Measurements from ENCODE around the gene BCAT1. TPM values are rescaled to one million over a fixed set of nuclear protein-coding genes. Genes with fewer than 3 reads are reported as not detected.

BCAT1 gene
- total and polyA plus RNA-seq, 2 of the 8 experiments (the other 6 are each of a cell fraction or from before 2014, with no cell fraction given): 19.7 to 263 TPM

GRCh38 chr12:24950231-24950834 lies 1.4 kb upstream of the BCAT1 start:
- Histone ChIP-seq H3K14ac (ENCODE audit: insufficient read length) (no peak overlapping the region), H3K27ac (ENCODE audit: low read depth, low read length) (no peak overlapping the region), H2BK15ac (ENCODE audit: low read length) (no peak overlapping the region), H3K4me3 (ENCODE audit: extremely low read depth in 1 of 4, insufficient read depth in 2 of 4, low read depth in 3 of 4, low read length in 4 of 4) (no peak overlapping the region), H2AK5ac (ENCODE audit: low read depth, low read length) (no peak overlapping the region), H3K4ac (replicated peaks; ENCODE audit: insufficient read length, low read depth, low read length) (no peak overlapping the region), H4K5ac (ENCODE audit: insufficient read length, low read depth, low read length) (no peak overlapping the region), H3K79me1 (ENCODE audit: low read depth, low read length) (no peaks in the 10 kb centered on the region), H3K4me2 (ENCODE audit: insufficient read depth in 1 of 2, low read depth in 2 of 2, low read length in 2 of 2) (peak overlapping the region in 1 of 2 experiments; percentile 84; a peak in 1 of 4 replicates), H3K79me2 (ENCODE audit: control insufficient read depth in 1 of 2, insufficient read depth in 2 of 2, low read length in 2 of 2) (peaks cover 0 to 41% of the 10 kb centered on the region in 2 experiments; a peak in 3 of 4 replicates), H3K56ac (replicated peaks; ENCODE audit: insufficient read length, low read depth, low read length) (no peak overlapping the region), H2AFZ (ENCODE audit: low read length) (no peak overlapping the region), H2BK5ac (ENCODE audit: low read depth, low read length) (no peak overlapping the region), H4K91ac (replicated peaks; ENCODE audit: insufficient read length, low read length) (no peak overlapping the region), H2BK120ac (replicated peaks; ENCODE audit: low read depth, low read length) (peak overlapping the region; percentile 1), H3K36me3 (ENCODE audit: control insufficient read depth in 2 of 4, insufficient read depth in 4 of 4, low read length in 3 of 4) (peaks cover 0 to 3% (median 0%) of the 10 kb centered on the region in 4 experiments; a peak in 1 of 8 replicates), H3K4me1 (replicated peaks in 1 of 4; ENCODE audit: control insufficient read depth in 3 of 4, insufficient read depth in 4 of 4, low read length in 3 of 4) (peaks cover 6 to 21% (median 20%) of the 10 kb centered on the region in 4 experiments; a peak in 6 of 7 replicates), H2BK12ac (ENCODE audit: low read depth, low read length) (no peak overlapping the region), H3K9ac (replicated peaks in 1 of 4; ENCODE audit: extremely low read depth in 1 of 4, low read depth in 3 of 4, low read length in 3 of 4) (no peak overlapping the region), H3K18ac (ENCODE audit: extremely low read depth, low read length) (no peak overlapping the region), H3K27me3 (replicated peaks in 1 of 4; ENCODE audit: control insufficient read depth in 3 of 4, extremely low read depth in 1 of 4, insufficient read depth in 3 of 4, low read length in 3 of 4) (no peaks in the 10 kb centered on the region), H3K9me3 (ENCODE audit: insufficient read depth in 2 of 2, low read depth in 1 of 2, low read length in 1 of 2) (no peaks in the 10 kb centered on the region), H3K23ac (ENCODE audit: insufficient read length) (no peak overlapping the region), H2BK20ac (ENCODE audit: low read length) (no peak overlapping the region; the same call in 1 of the 2 replicates), H4K20me1 (replicated peaks in 1 of 2; ENCODE audit: control insufficient read depth in 1 of 2, insufficient read depth in 2 of 2, low read length in 2 of 2) (no peaks in the 10 kb centered on the region), H3K23me2 (ENCODE audit: low read depth, low read length) (peaks cover 10% of the 10 kb centered on the region), H4K8ac (ENCODE audit: extremely low read depth, insufficient read depth, low read length) (no peak overlapping the region)
- FAIRE-seq (no peak), DNase-seq (ENCODE audit: low read depth in 1 of 2, low spot score in 2 of 2) (no peak)
- 74% methylated on average over 3 of the region's 3 CpGs; no CpG with 5 or more reads in 1 of the 2 experiments for WGBS, 2 experiments (ENCODE audit: extremely low coverage in 1 of 2, insufficient coverage in 1 of 2, insufficient read length in 1 of 2, insufficient replicate concordance in 2 of 2, low coverage in 1 of 2, low lambda C conversion rate in 2 of 2, missing lambda C conversion rate in 1 of 2)
- ChIA-PET POLR2A (ENCODE audit: partially characterized antibody) (interaction anchor here (0.5 to 22.8 kb wide), 8 partner anchors 8 to 151 kb away, joined by 3 to 468 read pairs (median 4); no protein-coding TSS in a partner anchor), CTCF (ENCODE audit: partially characterized antibody) (no interaction called here)
- no peak for TF ChIP-seq ZNF274 (IDR thresholded peaks at IDR 0.05; ENCODE audit: borderline replicate concordance, extremely low read depth, low read length)
- TF ChIP-seq CTBP2 (IDR thresholded peaks at IDR 0.05; ENCODE audit: borderline replicate concordance, insufficient read depth, insufficient read length, low read length): no peak
- no peak for TF ChIP-seq RNF2 (IDR thresholded peaks at IDR 0.05; ENCODE audit: borderline replicate concordance, low read depth, low read length, missing control alignments, poor library complexity, severe bottlenecking)
- no peak for TF ChIP-seq FOSL1 (IDR thresholded peaks at IDR 0.05; ENCODE audit: insufficient read depth, low read depth, low read length)
- TF ChIP-seq TEAD4 (IDR thresholded peaks at IDR 0.05; ENCODE audit: low read depth, low read length): no peak
- TF ChIP-seq BCL11A (IDR thresholded peaks at IDR 0.05; ENCODE audit: low read depth in 2 of 2, low read length in 2 of 2): no peak
- no peak for TF ChIP-seq POU5F1 (IDR thresholded peaks at IDR 0.05; ENCODE audit: low read depth, low read length)
- no peak for TF ChIP-seq CHD2 (IDR thresholded peaks at IDR 0.05; ENCODE audit: low read length)
- no peak for TF ChIP-seq EP300 (IDR thresholded peaks at IDR 0.05; ENCODE audit: borderline replicate concordance in 1 of 2, low read depth in 2 of 2, low read length in 2 of 2)
- TF ChIP-seq SP2 (IDR thresholded peaks at IDR 0.05; ENCODE audit: low read length): no peak
- TF ChIP-seq RXRA (IDR thresholded peaks at IDR 0.05; ENCODE audit: insufficient read depth, low read depth, low read length): no peak
- TF ChIP-seq CHD1 (IDR thresholded peaks at IDR 0.05; ENCODE audit: low read depth, low read length): no peak
- no peak for TF ChIP-seq SP4 (IDR thresholded peaks at IDR 0.05; ENCODE audit: low read length)

Data from H1 (cell line).